Psoas muscle (tissue), 8 donors: Measurements from ENCODE around the gene ANKRD11. TPM values are rescaled to one million over a fixed set of nuclear protein-coding genes. Genes with fewer than 3 reads are reported as not detected.

Source experiments
- ATAC-seq, 4 donors: fragments of 200-7000 bp; cut with Tn5 transposase; one replicate each; pipeline ENCODE4 v1.9.1; 2020; ENCODE audit warnings: moderate library complexity in 3 of 4, mild to moderate bottlenecking in 2 of 4
- DNase-seq, 2 donors: peaks; one replicate each; pipeline ENCODE4 v3.0.0-alpha.2; 2020
- H3K27ac ChIP-seq: fragments of 200-600 bp; one replicate; pipeline ENCODE4 v1.8.0; 2022
- H3K27me3 ChIP-seq, 3 donors: fragments of 200-600 bp in 1 of 3; one replicate each; pipeline versions ENCODE4 v1.6.1 to v1.8.0; 2013 to 2022; ENCODE audit warnings: low read length in 2 of 3, mild to moderate bottlenecking in 2 of 3, moderate library complexity in 1 of 3; ENCODE audit not compliant: insufficient read depth in 3 of 3
- H3K36me3 ChIP-seq, 2 donors: fragments of 200-600 bp in 1 of 2; one replicate each; pipeline versions ENCODE4 v1.6.1 to v1.8.0; 2013 to 2022; ENCODE audit warnings: low read depth in 1 of 2, mild to moderate bottlenecking in 1 of 2, moderate library complexity in 1 of 2; ENCODE audit not compliant: insufficient read depth in 1 of 2
- H3K4me1 ChIP-seq: fragments of 200-600 bp; one replicate; pipeline ENCODE4 v1.8.0; 2022
- H3K4me3 ChIP-seq: fragments of 200-600 bp; one replicate; pipeline ENCODE4 v1.8.0; 2022; ENCODE audit warnings: mild to moderate bottlenecking
- H3K9me3 ChIP-seq: fragments of 200-600 bp; one replicate; pipeline ENCODE4 v1.8.0; 2022
- WGBS, 3 donors: extraction: QIAGEN DNeasy Blood & Tissue Kit; methylation state at CpG; one replicate each; pipeline versions ENCODE4 v1.1.6 to v1.1.7; 2013; 5-methylcytosine and 5-hydroxymethylcytosine counted together
- intact Hi-C, 2 donors: fragments of 100-400 bp; cut with DNase I; formaldehyde crosslinking; loops; one replicate each; pipeline versions ENCODE4 v1.11.0 to v1.14.2; 2022
- long read RNA-seq, 2 donors: library from polyadenylated mRNA; unstranded; transcript quantifications; one replicate each; pipeline ENCODE4 v2.0.0, GENCODE V29; 2021
- polyA plus RNA-seq, 3 donors: library from polyadenylated mRNA; stranded (reverse); fragments of 200-250 nt; gene quantifications; one replicate each; pipeline ENCODE4 v1.2.3, GENCODE V29; 2013
- total RNA-seq, 4 donors: library from RNA; stranded (reverse); fragmentation: NEBNext Ultra II Directional in 2 of 4; extraction: Animal tissue kit (Norgen Biotek cat#: 25700) in 2 of 4; gene quantifications; one replicate each; pipeline versions ENCODE4 v1.2.1 to v1.2.4, GENCODE V29; 2021 to 2023
- TF ChIP-seq, protein P1 (sequence below): fragments of 200-600 bp; IDR thresholded peaks from one replicate; pipeline ENCODE4 v1.8.0; 2022; ENCODE audit warnings: antibody characterized with exemption
- donor health status: healthy with polysubstance abuse.
- donor health status: DM: no; HTN: no; CAD: no; lungs with moderate emphysema.
- donor health status: Bipolar disorder and iron deficiency.
- donor health status: healthy.
- donor health status: DM: yes; HTN: yes; CAD: no.
- donor health status: DM: no; HTN: no; CAD: no.
- donor health status: DM: no; HTN: no; CAD: no.
- donor health status: DM: yes; HTN: yes; CAD: no.

ANKRD11 gene
- total RNA-seq (10 to 100 TPM; 52.3 to 72.8 (median 63.8) TPM), polyA plus RNA-seq (10 to 100 TPM; 22.3 to 57.9 (median 43.3) TPM)
- long read RNA-seq, donor 1, partial matches to known transcripts = 33 of 56 reads
- long read RNA-seq, donor 1, other reads (novel, unspliced or antisense) = 21 of 56 reads
- long read RNA-seq, donor 2, partial matches to known transcripts = 65 of 121 reads
- long read RNA-seq, donor 2, other reads (novel, unspliced or antisense) = 51 of 121 reads

DNA sequence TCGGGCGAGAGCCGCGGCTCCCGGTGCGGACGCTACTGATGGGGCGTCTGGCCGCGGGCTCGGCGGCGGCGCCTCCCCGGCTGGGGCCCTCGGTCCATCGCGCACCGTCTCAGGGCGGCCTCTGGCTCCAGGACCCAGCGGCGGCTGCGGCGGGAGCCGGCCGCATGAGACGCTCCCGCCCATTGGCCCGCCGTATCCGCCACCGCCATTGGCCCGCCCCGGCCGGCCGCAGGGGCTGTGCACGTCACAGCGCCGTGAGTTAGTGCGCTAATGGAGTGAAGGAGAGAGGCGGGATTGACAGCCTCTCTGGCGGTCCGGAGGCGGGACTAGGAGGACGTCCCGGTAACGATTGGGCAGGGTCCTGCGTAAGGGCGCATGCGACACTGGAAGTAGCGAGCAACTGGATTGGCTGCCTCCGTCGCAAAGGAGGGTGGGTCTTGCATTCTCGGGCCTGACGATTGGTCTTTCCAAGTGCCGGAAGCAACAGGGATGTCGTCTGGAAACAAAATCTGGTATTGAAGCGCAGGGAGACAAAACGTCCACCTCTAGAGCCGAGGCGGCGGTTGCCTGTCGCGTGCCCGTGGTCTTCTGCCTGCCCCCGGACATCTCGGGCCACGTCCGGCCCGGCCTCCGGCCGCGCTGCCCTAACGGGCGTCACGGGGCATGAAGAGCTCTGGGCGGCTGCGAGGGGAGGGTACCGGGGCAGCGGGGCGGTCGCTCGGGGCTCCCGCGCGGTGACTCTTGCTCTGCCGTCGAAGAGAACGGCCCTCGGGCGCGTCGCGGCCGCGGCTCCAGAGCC is at the start of gene ANKRD11:
Gene ANKRD11, minus strand, starts transcription at position 123 of the 799 bp plus-strand sequence. CDS start 173,542 bp downstream, outside the sequence.
- TF ChIP-seq, protein P1, sequence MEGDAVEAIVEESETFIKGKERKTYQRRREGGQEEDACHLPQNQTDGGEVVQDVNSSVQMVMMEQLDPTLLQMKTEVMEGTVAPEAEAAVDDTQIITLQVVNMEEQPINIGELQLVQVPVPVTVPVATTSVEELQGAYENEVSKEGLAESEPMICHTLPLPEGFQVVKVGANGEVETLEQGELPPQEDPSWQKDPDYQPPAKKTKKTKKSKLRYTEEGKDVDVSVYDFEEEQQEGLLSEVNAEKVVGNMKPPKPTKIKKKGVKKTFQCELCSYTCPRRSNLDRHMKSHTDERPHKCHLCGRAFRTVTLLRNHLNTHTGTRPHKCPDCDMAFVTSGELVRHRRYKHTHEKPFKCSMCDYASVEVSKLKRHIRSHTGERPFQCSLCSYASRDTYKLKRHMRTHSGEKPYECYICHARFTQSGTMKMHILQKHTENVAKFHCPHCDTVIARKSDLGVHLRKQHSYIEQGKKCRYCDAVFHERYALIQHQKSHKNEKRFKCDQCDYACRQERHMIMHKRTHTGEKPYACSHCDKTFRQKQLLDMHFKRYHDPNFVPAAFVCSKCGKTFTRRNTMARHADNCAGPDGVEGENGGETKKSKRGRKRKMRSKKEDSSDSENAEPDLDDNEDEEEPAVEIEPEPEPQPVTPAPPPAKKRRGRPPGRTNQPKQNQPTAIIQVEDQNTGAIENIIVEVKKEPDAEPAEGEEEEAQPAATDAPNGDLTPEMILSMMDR = no peak
- intact Hi-C loops = loop anchor here in 1 of 2 donors (5.0 kb wide), 1 partner anchor 243 kb away; no protein-coding TSS in a partner anchor
- WGBS, 3 donors = 0 to 1% (median 1%) methylated on average over 71 to 96 of the region's 96 CpGs
- Histone ChIP-seq H3K4me1 (peaks cover 49% of the 10 kb centered on the region), H3K27ac (peak within 1 kb of the TSS; percentile 93), H3K36me3 (peaks cover 0 to 7% of the 10 kb centered on the region in 2 donors), H3K27me3 (no peaks in the 10 kb centered on the region), H3K9me3 (no peaks in the 10 kb centered on the region), H3K4me3 (peak within 1 kb of the TSS; percentile 77)
- peak; percentile 91 to 96 (median 95) for ATAC-seq
- peak; percentile 99 to 100 for DNase-seq

DNA sequence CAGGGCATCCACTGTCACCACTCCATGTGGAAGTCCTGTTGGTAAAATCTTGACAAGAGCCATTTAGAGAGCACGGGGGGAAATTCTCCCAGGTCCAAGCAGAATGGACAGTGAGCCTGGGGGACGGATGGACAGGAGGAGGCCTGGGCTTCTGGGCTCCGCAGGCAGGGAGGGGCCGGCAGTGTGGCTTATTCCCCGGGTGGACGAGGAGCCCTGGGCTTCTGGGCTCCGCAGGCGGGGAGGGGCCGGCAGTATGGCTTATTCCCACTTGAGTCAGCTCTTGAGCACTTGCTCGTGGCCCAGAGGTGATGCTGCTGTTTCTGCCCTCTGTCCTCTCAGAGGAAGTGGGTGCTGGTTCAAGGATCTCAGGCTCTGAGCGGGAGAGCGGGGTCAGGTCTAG is 47.9 kb upstream of the ANKRD11 start:
- Histone ChIP-seq H3K36me3 (peaks cover 0 to 79% of the 10 kb centered on the region in 2 donors), H3K4me3 (no peak overlapping the region), H3K27me3 (no peaks in the 10 kb centered on the region), H3K27ac (no peak overlapping the region), H3K4me1 (peaks cover 21% of the 10 kb centered on the region), H3K9me3 (no peaks in the 10 kb centered on the region)
- intact Hi-C loops = no loop called here
- 88 to 92% (median 89%) methylated on average over 10 to 12 of the region's 12 CpGs for WGBS, 3 donors
- ATAC-seq = no peak
- TF ChIP-seq, protein P1 = no peak
- no peak for DNase-seq

DNA sequence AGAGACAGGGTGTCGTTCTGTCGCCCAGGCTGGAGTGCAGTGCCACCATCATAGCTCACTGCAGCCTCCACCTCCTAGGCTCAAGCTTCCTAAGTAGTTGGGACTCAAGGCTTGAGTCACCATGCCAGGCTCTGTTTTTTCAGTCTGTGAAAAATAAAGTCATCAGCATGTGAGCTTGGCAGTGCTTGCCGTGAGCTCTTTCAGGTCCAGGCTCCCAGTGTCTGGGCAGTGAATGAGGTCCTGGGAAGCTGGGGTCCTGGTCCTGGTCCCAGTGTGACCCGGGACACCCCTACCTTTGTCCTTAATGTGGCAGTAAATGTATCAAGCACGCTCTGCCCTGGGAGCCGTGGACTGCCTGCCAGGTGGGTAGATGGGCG is 47.2 kb upstream of the ANKRD11 start:
- intact Hi-C loops = no loop called here

DNA sequence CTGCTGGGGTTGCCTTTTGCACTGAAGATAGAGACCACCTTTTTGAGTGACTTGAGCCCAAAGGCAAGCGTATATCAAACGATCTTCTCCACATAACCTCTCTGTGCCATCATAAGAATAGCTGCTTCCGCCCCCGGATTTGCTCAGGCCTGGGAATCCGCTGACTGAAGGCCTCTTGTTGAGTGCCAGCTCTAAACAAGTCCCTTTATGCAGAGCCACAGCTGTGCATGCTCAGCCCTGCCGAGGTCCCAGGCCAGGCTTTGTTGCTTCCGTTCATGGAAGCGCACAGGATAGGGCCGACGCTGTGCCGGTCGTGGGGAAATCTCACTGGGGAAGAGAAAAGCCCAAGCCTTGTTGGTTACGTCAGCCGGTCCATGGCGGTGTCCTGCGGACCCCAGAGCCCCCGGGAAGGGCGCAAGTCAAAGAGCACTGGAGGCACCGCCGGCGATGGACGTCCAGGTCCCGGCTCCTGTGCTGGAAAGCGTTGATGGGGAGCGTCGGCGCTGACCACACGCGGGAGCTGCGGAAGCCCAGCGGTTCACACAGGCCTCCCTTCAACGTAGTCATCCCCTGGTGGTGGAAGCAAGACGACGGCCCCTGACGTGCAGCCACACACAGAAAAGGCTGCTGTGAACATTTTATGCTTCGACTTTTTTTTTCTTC is 46.7 kb upstream of the ANKRD11 start:
- H3K36me3 ChIP-seq = peaks cover 0 to 86% of the 10 kb centered on the region in 2 donors
- TF ChIP-seq, protein P1 = no peak

More for the DNA sequence above, 47.2 kb upstream of the ANKRD11 start:
- Histone ChIP-seq H3K27ac (no peak overlapping the region), H3K9me3 (no peaks in the 10 kb centered on the region), H3K4me3 (no peak overlapping the region), H3K4me1 (peaks cover 21% of the 10 kb centered on the region), H3K36me3 (peaks cover 0 to 85% of the 10 kb centered on the region in 2 donors), H3K27me3 (no peaks in the 10 kb centered on the region)
- TF ChIP-seq, protein P1 = no peak
- 90 to 96% (median 92%) methylated on average over 7 of the region's 7 CpGs for WGBS, 3 donors
- DNase-seq = no peak
- no peak for ATAC-seq

More for the DNA sequence above, 46.7 kb upstream of the ANKRD11 start:
- DNase-seq (no peak), ATAC-seq (no peak)
- peaks cover 21% of the 10 kb centered on the region for H3K4me1 ChIP-seq
- intact Hi-C loops = no loop called here
- H3K4me3 ChIP-seq = no peak overlapping the region
- no peak overlapping the region for H3K27ac ChIP-seq
- H3K9me3 ChIP-seq = no peaks in the 10 kb centered on the region
- WGBS, 3 donors = 83 to 86% (median 85%) methylated on average over 36 of the region's 36 CpGs
- H3K27me3 ChIP-seq = no peaks in the 10 kb centered on the region
